ENCODE measurements around the gene SYNE1. TPM values are rescaled to one million over a fixed set of nuclear protein-coding genes. Genes with fewer than 3 reads are reported as not detected.
"Not testable (repeated sequence)": the region's sequence is repeated elsewhere in the genome, so short reads cannot be mapped to it uniquely, and the experiment has no call there.

The SYNE1 gene
- total RNA-seq, 1 experiment from 2014 or later: 23.0 TPM

- H3K4me3 ChIP-seq (ENCODE audit: low read depth, low read length): no peak overlapping the region
- ChIA-PET CTCF (no interaction called here), POLR2A (no interaction called here)
- Mint-ChIP-seq H3K4me1 (ENCODE audit: low read depth, unreplicated experiment) (no peaks in the 10 kb centered on the region), H3K9me3 (ENCODE audit: unreplicated experiment) (no peaks in the 10 kb centered on the region), H3K27ac (ENCODE audit: unreplicated experiment) (no peak overlapping the region), H3K36me3 (ENCODE audit: insufficient read depth, unreplicated experiment) (no peaks in the 10 kb centered on the region), H3K27me3 (ENCODE audit: insufficient read depth, unreplicated experiment) (peaks cover 15% of the 10 kb centered on the region), H3K4me3 (ENCODE audit: unreplicated experiment) (no peak overlapping the region)
- intact Hi-C loops (cut with micrococcal nuclease; ENCODE audit: unreplicated experiment): no loop called here
- no peaks in the 10 kb centered on the region for H3K27me3 ChIP-seq (replicated peaks; ENCODE audit: control insufficient read depth, insufficient read depth, low read length)
- H3K4me1 ChIP-seq: no peaks in the 10 kb centered on the region
- H3K9me3 ChIP-seq: no peaks in the 10 kb centered on the region
- no peak for DNase-seq
- no TSS peak for BruUV-seq (replicated peaks)
- no peaks in the 10 kb centered on the region for H3K36me3 ChIP-seq (ENCODE audit: control insufficient read depth, insufficient read depth, low read length)
- TF ChIP-seq CTCF (IDR thresholded peaks at IDR 0.05; ENCODE audit: insufficient read depth in 1 of 2, low read depth in 1 of 2, low read length in 1 of 2, severe bottlenecking in 1 of 2, unreplicated experiment in 1 of 2): no peak
These were observed 24.6 kb upstream of the SYNE1 start for GRCh38 chr6:152661776-152662175.

GRCh38 chr6:152651986-152652385 lies 14.8 kb upstream of the SYNE1 start:
- Mint-ChIP-seq H3K27me3 (ENCODE audit: insufficient read depth, unreplicated experiment) (peaks cover 41% of the 10 kb centered on the region), H3K27ac (ENCODE audit: unreplicated experiment) (no peak overlapping the region), H3K36me3 (ENCODE audit: insufficient read depth, unreplicated experiment) (no peaks in the 10 kb centered on the region), H3K9me3 (ENCODE audit: unreplicated experiment) (no peaks in the 10 kb centered on the region), H3K4me1 (ENCODE audit: low read depth, unreplicated experiment) (no peaks in the 10 kb centered on the region), H3K4me3 (ENCODE audit: unreplicated experiment) (no peak overlapping the region)
- CTCF ChIA-PET: no interaction called here
- POLR2A ChIA-PET: no interaction called here
- no peak overlapping the region for H3K4me3 ChIP-seq (ENCODE audit: low read depth, low read length)
- no peaks in the 10 kb centered on the region for H3K36me3 ChIP-seq (ENCODE audit: control insufficient read depth, insufficient read depth, low read length)
- H3K4me1 ChIP-seq: no peaks in the 10 kb centered on the region
- DNase-seq: no peak
- TF ChIP-seq CTCF (IDR thresholded peaks at IDR 0.05; ENCODE audit: insufficient read depth in 1 of 2, low read depth in 1 of 2, low read length in 1 of 2, severe bottlenecking in 1 of 2, unreplicated experiment in 1 of 2): no peak
- BruUV-seq (replicated peaks): no TSS peak
- no peaks in the 10 kb centered on the region for H3K9me3 ChIP-seq
- intact Hi-C loops (cut with micrococcal nuclease; ENCODE audit: unreplicated experiment): no loop called here
- no peaks in the 10 kb centered on the region for H3K27me3 ChIP-seq (replicated peaks; ENCODE audit: control insufficient read depth, insufficient read depth, low read length)

DNA sequence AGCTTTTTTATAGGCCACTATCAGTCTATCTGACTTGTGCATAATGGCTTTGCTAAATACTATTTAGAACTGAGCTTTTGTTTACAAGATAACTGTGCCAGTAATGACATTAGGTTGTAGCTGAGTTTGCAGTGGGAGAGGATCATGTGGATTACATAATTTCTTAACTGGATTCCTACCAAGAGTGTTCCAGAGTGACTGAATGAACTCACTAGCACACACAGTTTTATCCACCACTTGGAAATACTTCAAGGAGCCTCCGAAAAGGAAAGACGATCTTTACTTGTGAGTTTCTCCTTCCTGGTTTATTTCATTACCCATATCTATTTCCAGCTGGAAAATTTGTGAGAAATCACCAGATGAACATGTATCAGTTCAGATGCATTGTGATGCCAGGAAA lies 10.9 kb upstream of the SYNE1 start:
- Histone ChIP-seq H3K4me3 (ENCODE audit: low read depth, low read length) (no peak overlapping the region), H3K9me3 (no peaks in the 10 kb centered on the region), H3K4me1 (no peaks in the 10 kb centered on the region), H3K36me3 (ENCODE audit: control insufficient read depth, insufficient read depth, low read length) (no peaks in the 10 kb centered on the region), H3K27me3 (replicated peaks; ENCODE audit: control insufficient read depth, insufficient read depth, low read length) (no peaks in the 10 kb centered on the region)
- no peak for TF ChIP-seq CTCF (IDR thresholded peaks at IDR 0.05; ENCODE audit: insufficient read depth in 1 of 2, low read depth in 1 of 2, low read length in 1 of 2, severe bottlenecking in 1 of 2, unreplicated experiment in 1 of 2)
- ChIA-PET POLR2A (no interaction called here), CTCF (no interaction called here)
- intact Hi-C loops (cut with micrococcal nuclease; ENCODE audit: unreplicated experiment): no loop called here
- Mint-ChIP-seq H3K36me3 (ENCODE audit: insufficient read depth, unreplicated experiment) (no peaks in the 10 kb centered on the region), H3K4me1 (ENCODE audit: low read depth, unreplicated experiment) (no peaks in the 10 kb centered on the region), H3K27me3 (ENCODE audit: insufficient read depth, unreplicated experiment) (peaks cover 50% of the 10 kb centered on the region), H3K9me3 (ENCODE audit: unreplicated experiment) (no peaks in the 10 kb centered on the region), H3K4me3 (ENCODE audit: unreplicated experiment) (no peak overlapping the region), H3K27ac (ENCODE audit: unreplicated experiment) (no peak overlapping the region)
- no peak for DNase-seq
- BruUV-seq (replicated peaks): no TSS peak

DNA sequence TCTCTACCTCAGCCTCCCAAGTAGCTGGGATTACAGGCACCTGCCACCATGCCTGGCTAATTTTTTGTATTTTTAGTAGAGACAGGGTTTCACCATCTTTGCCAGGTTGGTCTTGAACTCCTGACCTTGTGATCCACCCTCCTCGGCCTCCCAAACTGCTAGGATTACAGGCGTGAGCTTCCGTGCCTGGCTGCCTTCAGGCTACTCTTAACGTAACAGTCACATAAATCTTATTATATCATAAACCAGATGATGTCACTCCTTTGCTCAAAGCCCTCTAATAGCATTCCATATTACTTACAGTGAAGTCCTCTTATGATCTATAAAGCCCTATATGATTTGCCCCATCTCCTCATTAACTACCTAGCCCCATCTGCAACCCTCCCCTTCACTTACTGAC lies 9.6 kb upstream of the SYNE1 start:
- H3K4me1 ChIP-seq; DNase-seq; H3K27ac Mint-ChIP-seq (ENCODE audit: unreplicated experiment); H3K4me3 ChIP-seq (ENCODE audit: low read depth, low read length); H3K27me3 ChIP-seq (replicated peaks; ENCODE audit: control insufficient read depth, insufficient read depth, low read length); CTCF ChIA-PET; H3K36me3 ChIP-seq (ENCODE audit: control insufficient read depth, insufficient read depth, low read length); BruUV-seq (replicated peaks); H3K36me3 Mint-ChIP-seq (ENCODE audit: insufficient read depth, unreplicated experiment); H3K9me3 Mint-ChIP-seq (ENCODE audit: unreplicated experiment); H3K4me1 Mint-ChIP-seq (ENCODE audit: low read depth, unreplicated experiment); intact Hi-C loops (cut with micrococcal nuclease; ENCODE audit: unreplicated experiment); H3K4me3 Mint-ChIP-seq (ENCODE audit: unreplicated experiment); H3K9me3 ChIP-seq: not testable (repeated sequence)
- peaks cover 41% of the 10 kb centered on the region for H3K27me3 Mint-ChIP-seq (ENCODE audit: insufficient read depth, unreplicated experiment)
- POLR2A ChIA-PET: interaction anchor here (0.6 kb wide), 1 partner anchor 108 kb away, joined by 3 read pairs; no protein-coding TSS in a partner anchor

All from Caco-2 (cell line).